HL-60 (cell line): Measurements from ENCODE around the gene ZNF384.

ENCODE experiments used
- DNase-seq, 2 experiments: peaks; one replicate each; pipeline ENCODE4 v3.0.0-alpha.2; 2010 to 2020; ENCODE audit warnings: low read depth in 1 of 2, low spot score in 1 of 2
- H3K27ac ChIP-seq: fragments of 250-450 bp; sonication (Bioruptor Pico); replicated peaks from 2 replicates; pipeline ENCODE4 v1.5.1; 2020; ENCODE audit warnings: mild to moderate bottlenecking, moderate library complexity
- H3K27me3 ChIP-seq: fragments of 250-450 bp; sonication (Bioruptor Pico); 2 replicates; pipeline ENCODE4 v1.5.1; 2021; ENCODE audit warnings: mild to moderate bottlenecking, moderate library complexity; ENCODE audit not compliant: insufficient read depth, poor library complexity, severe bottlenecking
- H3K4me3 ChIP-seq: replicated peaks from 2 replicates; pipeline ENCODE4 v1.5.1; 2011; ENCODE audit warnings: mild to moderate bottlenecking, control low read depth, low read length; ENCODE audit not compliant: insufficient read depth
- CTCF ChIP-seq: IDR thresholded peaks from one replicate; pipeline ENCODE4 v1.5.1; 2011; ENCODE audit warnings: low read length, control low read depth, inconsistent platforms; ENCODE audit not compliant: insufficient read depth
- GABPA ChIP-seq: IDR thresholded peaks from 2 replicates; pipeline ENCODE4 v1.6.1; 2012; ENCODE audit warnings: low read depth
- POLR2AphosphoS5 ChIP-seq: IDR thresholded peaks from 2 replicates; pipeline ENCODE4 v1.6.1; 2012; ENCODE audit warnings: low read depth
- REST ChIP-seq: IDR thresholded peaks from 2 replicates; pipeline ENCODE4 v1.6.1; 2012; ENCODE audit warnings: low read depth; ENCODE audit not compliant: insufficient replicate concordance
- SPI1 ChIP-seq: IDR thresholded peaks from 2 replicates; pipeline ENCODE4 v1.6.1; 2012; ENCODE audit warnings: low read depth, mild to moderate bottlenecking, borderline replicate concordance

The ZNF384 gene

GRCh38 chr12:6697584-6698351 is 8.6 kb upstream of the ZNF384 start:
- H3K4me3 ChIP-seq, result no peak overlapping the region
- no peak overlapping the region for H3K27ac ChIP-seq
- TF ChIP-seq REST (no peak), CTCF (peak; percentile 27)
- DNase-seq, result peak in 1 of 2 experiments; percentile 32
- H3K27me3 ChIP-seq, result peaks cover 30% of the 10 kb centered on the region

DNA sequence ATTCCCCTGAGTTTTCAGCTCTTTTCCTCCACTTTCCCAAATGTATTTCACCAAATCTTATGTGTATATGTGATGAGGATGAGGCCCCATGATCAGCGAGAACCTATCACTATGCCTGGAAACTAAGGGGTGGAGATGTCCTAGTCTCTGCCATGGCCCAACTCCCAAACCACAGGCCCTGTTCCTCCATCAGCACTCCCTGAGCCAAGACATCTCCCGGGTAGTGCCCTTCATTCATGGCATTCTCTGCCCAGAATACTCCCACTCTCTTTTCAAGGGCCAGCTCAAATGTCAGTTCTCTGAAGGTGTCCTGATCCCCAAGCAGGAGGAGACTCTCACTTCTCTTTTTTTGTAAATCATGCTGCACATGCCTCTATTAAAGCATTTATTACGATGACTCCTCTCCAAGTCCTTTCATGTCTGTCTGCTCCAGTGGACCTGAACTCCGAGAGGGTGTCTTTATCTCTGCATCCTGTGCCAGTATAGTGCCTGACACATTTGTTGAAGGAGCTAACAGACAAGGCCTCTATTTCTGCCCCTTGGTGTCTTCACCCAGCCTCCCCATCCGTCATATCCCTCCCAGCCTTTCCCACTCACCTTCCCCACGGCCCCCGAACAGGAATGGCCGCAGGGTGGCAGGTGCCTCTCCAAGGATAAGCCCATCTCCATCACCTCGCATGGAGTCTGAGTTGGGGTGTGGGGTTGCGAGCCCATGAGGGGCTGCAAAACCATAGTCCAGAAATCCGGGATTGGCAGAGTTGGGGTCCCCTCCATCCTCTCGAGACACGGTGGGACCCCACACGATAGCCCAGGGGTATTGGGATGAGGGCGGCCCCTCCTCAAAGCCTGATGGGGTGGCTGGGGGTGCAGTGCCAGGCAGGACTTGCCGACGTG is 7.8 kb upstream of the ZNF384 start:
- no peak for DNase-seq

GRCh38 chr12:6695313-6696045 is 6.3 kb upstream of the ZNF384 start:
- peak; percentile 33; the same call in 1 of the 2 replicates for TF ChIP-seq SPI1
- TF ChIP-seq GABPA, result no peak
- Histone ChIP-seq H3K27ac (no peak overlapping the region), H3K4me3 (no peak overlapping the region), H3K27me3 (peaks cover 12% of the 10 kb centered on the region)
- DNase-seq, result no peak

More for the DNA sequence above, 7.8 kb upstream of the ZNF384 start:
- H3K4me3 ChIP-seq, result no peak overlapping the region
- TF ChIP-seq SPI1 (peak; percentile 57; the same call in 1 of the 2 replicates), REST (no peak)
- H3K27ac ChIP-seq, result no peak overlapping the region
- H3K27me3 ChIP-seq, result peaks cover 25% of the 10 kb centered on the region

GRCh38 chr12:6694701-6695100 is 5.5 kb upstream of the ZNF384 start:
- TF ChIP-seq REST (no peak), CTCF (no peak), GABPA (no peak), SPI1 (no peak), POLR2AphosphoS5 (no peak)
- no peak for DNase-seq
- Histone ChIP-seq H3K27ac (no peak overlapping the region), H3K4me3 (no peak overlapping the region), H3K27me3 (peaks cover 6% of the 10 kb centered on the region)
